Measurements from ENCODE around the gene SMTNL2. TPM values are rescaled to one million over a fixed set of nuclear protein-coding genes. Genes with fewer than 3 reads are reported as not detected.
"Not testable (repeated sequence)": the region's sequence is repeated elsewhere in the genome, so short reads cannot be mapped to it uniquely, and the experiment has no call there.

SMTNL2 gene
- total RNA-seq, 2 experiments from 2014 or later, result not detected

DNA sequence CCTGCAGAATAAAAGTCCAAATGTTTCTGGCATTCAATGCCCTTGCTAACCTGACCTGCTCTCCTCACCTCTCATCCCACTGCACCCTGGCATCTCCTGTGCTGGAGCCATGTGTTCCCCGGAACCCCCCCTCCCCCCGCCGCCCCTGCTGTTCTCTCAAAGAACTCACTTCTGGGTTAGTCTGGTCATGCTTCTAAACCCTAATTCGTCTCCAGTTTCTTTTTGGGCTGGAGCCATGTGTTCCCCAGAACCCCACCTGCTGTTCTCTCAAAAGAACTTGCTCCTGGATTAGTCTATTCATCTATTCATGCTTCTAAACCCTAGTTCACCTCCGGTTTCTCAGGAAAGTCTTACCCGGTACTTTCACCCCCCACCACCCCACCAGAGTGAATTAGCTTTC, 58.0 kb downstream of the SMTNL2 start:
- ChIA-PET POLR2A (no interaction called here), CTCF (no interaction called here)
- no peak overlapping the region for H3K27ac Mint-ChIP-seq
- no peak for DNase-seq
- peaks cover 15% of the 10 kb centered on the region for H3K4me1 Mint-ChIP-seq
- H3K36me3 Mint-ChIP-seq (ENCODE audit: low read depth), result no peaks in the 10 kb centered on the region
- peaks cover 70% of the 10 kb centered on the region for H3K27me3 Mint-ChIP-seq
- no peak overlapping the region for H3K4me3 Mint-ChIP-seq
- H3K9me3 Mint-ChIP-seq, result no peaks in the 10 kb centered on the region

DNA sequence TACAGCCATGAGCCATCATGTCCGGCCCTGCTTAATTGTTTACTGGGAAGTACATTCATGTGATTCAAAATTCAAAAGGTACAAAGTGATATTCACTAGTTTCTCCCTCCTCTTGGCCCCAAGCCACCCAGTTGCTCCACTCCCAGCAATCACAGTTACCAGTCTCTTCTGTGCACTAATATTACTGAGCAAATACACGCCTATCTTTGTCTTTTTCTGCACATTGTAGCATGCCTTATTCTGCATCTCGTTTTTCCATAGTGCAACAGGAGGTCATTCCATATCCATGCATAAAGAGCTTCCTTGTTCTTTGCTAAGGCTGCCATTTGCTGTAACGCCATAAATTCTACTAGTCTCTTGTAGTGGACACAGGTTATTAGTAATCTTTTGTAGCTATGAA, 59.3 kb downstream of the SMTNL2 start:
- DNase-seq, result no peak
- Mint-ChIP-seq H3K4me3 (no peak overlapping the region), H3K27ac (no peak overlapping the region), H3K27me3 (peaks cover 66% of the 10 kb centered on the region), H3K36me3 (ENCODE audit: low read depth) (no peaks in the 10 kb centered on the region), H3K4me1 (peaks cover 15% of the 10 kb centered on the region), H3K9me3 (no peaks in the 10 kb centered on the region)
- POLR2A ChIA-PET, result no interaction called here
- CTCF ChIA-PET, result no interaction called here

DNA sequence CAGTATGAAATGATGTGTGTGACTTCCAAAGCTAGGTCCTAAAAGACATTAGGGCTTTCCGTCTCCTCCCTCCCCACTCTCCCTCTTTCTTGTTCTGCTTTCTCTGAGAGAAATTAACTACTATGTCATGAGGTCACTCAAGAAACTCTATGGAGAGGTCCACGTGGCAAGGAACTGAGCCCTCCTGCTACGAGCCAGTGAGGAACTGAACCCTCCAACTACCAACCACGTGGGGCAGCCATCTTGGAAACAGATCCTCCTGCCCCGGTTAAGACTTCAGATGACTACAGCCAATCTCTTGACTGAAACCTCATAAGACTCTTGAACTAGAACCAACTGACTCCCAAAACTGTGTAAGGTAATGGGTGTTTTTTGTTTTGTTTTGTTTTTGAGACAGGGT, 61.3 kb downstream of the SMTNL2 start:
- Mint-ChIP-seq H3K27me3 (peaks cover 59% of the 10 kb centered on the region), H3K9me3 (no peaks in the 10 kb centered on the region), H3K4me1 (peaks cover 8% of the 10 kb centered on the region), H3K36me3 (ENCODE audit: low read depth) (no peaks in the 10 kb centered on the region), H3K4me3 (no peak overlapping the region), H3K27ac (no peak overlapping the region)
- ChIA-PET CTCF (no interaction called here), POLR2A (no interaction called here)
- no peak for DNase-seq

DNA sequence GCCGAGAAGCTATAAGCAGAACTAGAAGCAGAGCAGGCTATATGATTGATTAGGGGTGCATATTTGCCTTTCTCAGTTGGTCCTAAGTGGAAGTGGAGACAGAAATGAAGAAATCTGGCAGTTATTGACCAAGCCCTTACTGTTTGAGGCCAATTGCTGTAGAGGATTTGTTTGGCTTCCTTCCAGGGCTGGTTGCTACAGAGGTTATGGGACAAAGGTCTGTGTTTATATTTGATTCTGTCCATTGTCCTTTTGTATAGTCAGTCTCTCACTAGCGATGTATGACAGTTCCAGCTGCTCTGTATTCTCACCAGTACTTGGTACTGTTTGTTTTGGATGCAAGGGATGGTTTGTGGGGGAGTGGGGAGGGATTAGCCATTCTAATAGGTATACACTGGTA, 64.4 kb downstream of the SMTNL2 start:
- CTCF ChIA-PET, result interaction anchor here (0.6 to 1.4 kb wide), 3 partner anchors 23 to 240 kb away, joined by 3 to 4 read pairs (median 3); no protein-coding TSS in a partner anchor

DNA sequence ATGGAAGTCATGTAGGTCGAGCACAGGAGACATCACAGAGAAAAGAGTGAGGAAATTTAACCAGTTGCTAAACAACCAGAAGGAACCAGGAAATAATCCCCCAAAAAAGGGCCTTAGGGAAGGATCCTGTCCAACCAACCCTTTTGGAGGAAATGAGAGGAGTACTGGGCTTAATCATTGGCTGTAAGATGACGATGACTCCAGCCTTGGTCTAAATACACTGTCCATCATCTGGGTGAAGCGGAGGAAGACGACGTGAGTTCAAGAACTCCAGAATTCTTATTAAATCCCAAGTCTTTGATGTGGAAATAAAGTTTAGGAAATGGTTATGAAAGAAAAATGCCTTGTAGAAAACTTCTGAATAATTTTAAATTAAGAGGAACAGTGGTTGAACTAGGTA, 68.7 kb downstream of the SMTNL2 start:
- Mint-ChIP-seq H3K27me3 (peaks cover 11% of the 10 kb centered on the region), H3K4me3 (no peak overlapping the region), H3K9me3 (no peaks in the 10 kb centered on the region), H3K4me1 (peaks cover 6% of the 10 kb centered on the region), H3K27ac (no peak overlapping the region), H3K36me3 (ENCODE audit: low read depth) (no peaks in the 10 kb centered on the region)
- ChIA-PET CTCF (no interaction called here), POLR2A (no interaction called here)
- DNase-seq, result no peak

More for the DNA sequence above, 64.4 kb downstream of the SMTNL2 start:
- Mint-ChIP-seq H3K27ac (no peak overlapping the region), H3K9me3 (no peaks in the 10 kb centered on the region), H3K36me3 (ENCODE audit: low read depth) (no peaks in the 10 kb centered on the region), H3K27me3 (peaks cover 30% of the 10 kb centered on the region), H3K4me1 (no peaks in the 10 kb centered on the region), H3K4me3 (no peak overlapping the region)
- POLR2A ChIA-PET, result no interaction called here
- DNase-seq, result no peak

DNA sequence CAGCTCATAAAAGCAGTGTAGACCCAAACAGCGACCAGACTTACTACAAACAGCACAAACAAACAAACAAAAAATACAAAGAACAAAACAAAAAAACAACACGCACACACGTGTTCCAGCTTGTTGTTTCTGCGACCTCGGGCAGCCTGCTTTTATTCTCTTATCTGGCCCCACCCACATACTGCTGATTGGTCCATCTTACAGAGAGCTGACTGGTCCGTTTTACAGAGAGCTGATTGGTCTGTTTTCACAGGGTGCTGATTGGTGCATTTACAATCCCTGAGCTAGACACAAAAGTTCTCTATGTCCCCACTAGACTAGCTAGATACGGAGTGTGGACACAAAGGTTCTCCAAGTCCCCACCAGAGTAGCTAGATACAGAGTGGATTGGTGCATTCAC, 71.6 kb downstream of the SMTNL2 start:
- H3K4me1 Mint-ChIP-seq, result peaks cover 11% of the 10 kb centered on the region
- POLR2A ChIA-PET; H3K36me3 Mint-ChIP-seq (ENCODE audit: low read depth); H3K27me3 Mint-ChIP-seq; H3K27ac Mint-ChIP-seq; DNase-seq; H3K4me3 Mint-ChIP-seq; CTCF ChIA-PET; H3K9me3 Mint-ChIP-seq: not testable (repeated sequence)

DNA sequence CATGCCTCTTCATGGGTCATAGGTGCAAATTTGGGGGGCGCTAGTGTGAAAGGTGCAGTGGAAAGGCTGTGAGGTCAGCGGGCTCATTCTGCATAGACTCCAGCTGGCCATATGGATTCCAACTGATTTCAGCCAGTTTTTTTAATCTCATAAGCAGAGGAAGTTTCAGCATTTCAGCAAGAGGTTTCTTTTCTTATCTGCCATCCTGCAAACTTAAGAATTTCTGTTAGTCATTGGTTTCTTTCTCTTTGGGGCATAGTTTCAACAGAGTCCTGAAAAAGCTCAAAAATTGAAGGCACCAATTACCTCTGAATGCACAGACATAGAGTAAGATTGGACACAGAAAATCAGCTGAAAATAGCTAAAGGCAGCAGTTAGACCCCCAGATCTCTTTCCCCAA, 73.3 kb downstream of the SMTNL2 start:
- Mint-ChIP-seq H3K27ac (no peak overlapping the region), H3K36me3 (ENCODE audit: low read depth) (no peaks in the 10 kb centered on the region), H3K4me3 (no peak overlapping the region), H3K27me3 (peaks cover 8% of the 10 kb centered on the region), H3K4me1 (peaks cover 13% of the 10 kb centered on the region), H3K9me3 (no peaks in the 10 kb centered on the region)
- no peak for DNase-seq
- ChIA-PET POLR2A (no interaction called here), CTCF (no interaction called here)

Other genes with a start within 250 kb of the SMTNL2 start
- gene UBE2G1, start 217.9 kb upstream of the SMTNL2 start, total RNA-seq, result 10 to 100 TPM; 65.3 to 66.4 TPM
- 10 to 100 TPM; 14.1 to 14.2 TPM for gene SPNS3, start 150.6 kb upstream of the SMTNL2 start, total RNA-seq
- under 1 TPM; 0.15 to 0.60 TPM for gene SPNS2, start 85.6 kb upstream of the SMTNL2 start, total RNA-seq
- gene MYBBP1A, start 29.1 kb upstream of the SMTNL2 start, total RNA-seq, result 10 to 100 TPM; 36.7 to 37.7 TPM
- gene GGT6, start 24.0 kb upstream of the SMTNL2 start, total RNA-seq, result not detected
- gene ALOX15, start 57.1 kb downstream of the SMTNL2 start, total RNA-seq, result not detected
- gene PELP1, start 119.6 kb downstream of the SMTNL2 start, total RNA-seq, result 10 to 100 TPM; 67.7 to 69.2 TPM
- gene ARRB2, start 126.1 kb downstream of the SMTNL2 start, total RNA-seq, result 100 to 1,000 TPM; 372 to 378 TPM
- gene MED11, start 146.9 kb downstream of the SMTNL2 start, total RNA-seq, result 10 to 100 TPM; 24.6 to 25.3 TPM
- under 1 TPM in 1 of 2 experiments, not detected in 1; 0.10 TPM for gene ZMYND15, start 155.3 kb downstream of the SMTNL2 start, total RNA-seq
- 1 to 10 TPM; 2.2 to 2.6 TPM for gene CXCL16, start 155.4 kb downstream of the SMTNL2 start, total RNA-seq
- under 1 TPM in 1 of 2 experiments, not detected in 1; 0.35 TPM for gene TM4SF5, start 187.4 kb downstream of the SMTNL2 start, total RNA-seq
- under 1 TPM in 1 of 2 experiments, not detected in 1; 0.40 TPM for gene VMO1, start 201.8 kb downstream of the SMTNL2 start, total RNA-seq
- not detected for gene GLTPD2, start 204.4 kb downstream of the SMTNL2 start, total RNA-seq
- 100 to 1,000 TPM; 118 to 121 TPM for gene PSMB6, start 211.6 kb downstream of the SMTNL2 start, total RNA-seq
- gene PLD2, start 222.6 kb downstream of the SMTNL2 start, total RNA-seq, result 10 to 100 TPM; 17.4 to 20.7 TPM
- 100 to 1,000 TPM; 107 to 109 TPM for gene MINK1, start 248.8 kb downstream of the SMTNL2 start, total RNA-seq

Data from activated CD4-positive, alpha-beta memory T cell treated with anti-CD3 and anti-CD28 coated beads, Interleukin-2, amount 10 ng/mL, durations not matched to agents 7 days and 5 days (primary cell).